Measurements from ENCODE around the gene OR4F17.
"Not testable (repeated sequence)": the region's sequence is repeated elsewhere in the genome, so short reads cannot be mapped to it uniquely, and the experiment has no call there.

OR4F17 gene

GRCh38 chr19:106804-107203, at the start of gene OR4F17:
Gene OR4F17 (plus strand): TSS chr19:107104. CDS start chr19:110679, 3,575 bp downstream.
- H3K27me3 ChIP-seq (ENCODE audit: control insufficient read depth in 1 of 2, insufficient read depth in 2 of 2, low read length in 2 of 2); H3K27ac ChIP-seq (ENCODE audit: low read length); H3K9ac ChIP-seq (ENCODE audit: low read length in 2 of 2); H3K4me3 ChIP-seq (ENCODE audit: low read length in 2 of 2); H3K9me3 ChIP-seq (ENCODE audit: control insufficient read depth in 2 of 2, low read length in 2 of 2); H3K4me1 ChIP-seq (ENCODE audit: control insufficient read depth, insufficient read depth, low read length); H3K36me3 ChIP-seq (ENCODE audit: control insufficient read depth in 2 of 2, insufficient read depth in 2 of 2, low read length in 2 of 2): not testable (repeated sequence)

- not testable (repeated sequence) for H3K27me3 ChIP-seq (ENCODE audit: control insufficient read depth in 1 of 2, insufficient read depth in 2 of 2, low read length in 2 of 2); H3K27ac ChIP-seq (ENCODE audit: low read length); H3K4me1 ChIP-seq (ENCODE audit: control insufficient read depth, insufficient read depth, low read length); H3K9ac ChIP-seq (ENCODE audit: low read length in 2 of 2); H3K4me3 ChIP-seq (ENCODE audit: low read length in 2 of 2); H3K36me3 ChIP-seq (ENCODE audit: control insufficient read depth in 2 of 2, insufficient read depth in 2 of 2, low read length in 2 of 2); H3K9me3 ChIP-seq (ENCODE audit: control insufficient read depth in 2 of 2, low read length in 2 of 2)
Observed at GRCh38 chr19:70793-71192, 36.1 kb upstream of the OR4F17 start.

GRCh38 chr19:82864-83263, 24.0 kb upstream of the OR4F17 start:
- H3K4me3 ChIP-seq (ENCODE audit: low read length in 2 of 2); H3K9me3 ChIP-seq (ENCODE audit: control insufficient read depth in 2 of 2, low read length in 2 of 2); H3K4me1 ChIP-seq (ENCODE audit: control insufficient read depth, insufficient read depth, low read length); H3K9ac ChIP-seq (ENCODE audit: low read length in 2 of 2); H3K27me3 ChIP-seq (ENCODE audit: control insufficient read depth in 1 of 2, insufficient read depth in 2 of 2, low read length in 2 of 2); H3K36me3 ChIP-seq (ENCODE audit: control insufficient read depth in 2 of 2, insufficient read depth in 2 of 2, low read length in 2 of 2); H3K27ac ChIP-seq (ENCODE audit: low read length): not testable (repeated sequence)

- H3K4me3 ChIP-seq (ENCODE audit: low read length in 2 of 2); H3K9ac ChIP-seq (ENCODE audit: low read length in 2 of 2); H3K27ac ChIP-seq (ENCODE audit: low read length); H3K27me3 ChIP-seq (ENCODE audit: control insufficient read depth in 1 of 2, insufficient read depth in 2 of 2, low read length in 2 of 2); H3K4me1 ChIP-seq (ENCODE audit: control insufficient read depth, insufficient read depth, low read length); H3K36me3 ChIP-seq (ENCODE audit: control insufficient read depth in 2 of 2, insufficient read depth in 2 of 2, low read length in 2 of 2); H3K9me3 ChIP-seq (ENCODE audit: control insufficient read depth in 2 of 2, low read length in 2 of 2): not testable (repeated sequence)
Observed at GRCh38 chr19:83626-84025, 23.3 kb upstream of the OR4F17 start.

GRCh38 chr19:90678-91077, 16.2 kb upstream of the OR4F17 start:
- not testable (repeated sequence) for H3K4me1 ChIP-seq (ENCODE audit: control insufficient read depth, insufficient read depth, low read length)

GRCh38 chr19:94794-95193, 12.1 kb upstream of the OR4F17 start:
- not testable (repeated sequence) for H3K27ac ChIP-seq (ENCODE audit: low read length); H3K9ac ChIP-seq (ENCODE audit: low read length in 2 of 2); H3K4me1 ChIP-seq (ENCODE audit: control insufficient read depth, insufficient read depth, low read length); H3K4me3 ChIP-seq (ENCODE audit: low read length in 2 of 2); H3K27me3 ChIP-seq (ENCODE audit: control insufficient read depth in 1 of 2, insufficient read depth in 2 of 2, low read length in 2 of 2); H3K36me3 ChIP-seq (ENCODE audit: control insufficient read depth in 2 of 2, insufficient read depth in 2 of 2, low read length in 2 of 2); H3K9me3 ChIP-seq (ENCODE audit: control insufficient read depth in 2 of 2, low read length in 2 of 2)

More at GRCh38 chr19:90678-91077, 16.2 kb upstream of the OR4F17 start:
- not testable (repeated sequence) for H3K27me3 ChIP-seq (ENCODE audit: control insufficient read depth in 1 of 2, insufficient read depth in 2 of 2, low read length in 2 of 2); H3K36me3 ChIP-seq (ENCODE audit: control insufficient read depth in 2 of 2, insufficient read depth in 2 of 2, low read length in 2 of 2); H3K27ac ChIP-seq (ENCODE audit: low read length); H3K4me3 ChIP-seq (ENCODE audit: low read length in 2 of 2); H3K9ac ChIP-seq (ENCODE audit: low read length in 2 of 2); H3K9me3 ChIP-seq (ENCODE audit: control insufficient read depth in 2 of 2, low read length in 2 of 2)

GRCh38 chr19:97647-98046, 9.3 kb upstream of the OR4F17 start:
- not testable (repeated sequence) for H3K4me3 ChIP-seq (ENCODE audit: low read length in 2 of 2); H3K27me3 ChIP-seq (ENCODE audit: control insufficient read depth in 1 of 2, insufficient read depth in 2 of 2, low read length in 2 of 2)

GRCh38 chr19:120443-121140, 13.7 kb downstream of the OR4F17 start:
- not testable (repeated sequence) for H3K9ac ChIP-seq (ENCODE audit: low read length in 2 of 2); H3K27me3 ChIP-seq (ENCODE audit: control insufficient read depth in 1 of 2, insufficient read depth in 2 of 2, low read length in 2 of 2); H3K9me3 ChIP-seq (ENCODE audit: control insufficient read depth in 2 of 2, low read length in 2 of 2); H3K36me3 ChIP-seq (ENCODE audit: control insufficient read depth in 2 of 2, insufficient read depth in 2 of 2, low read length in 2 of 2); H3K27ac ChIP-seq (ENCODE audit: low read length); H3K4me1 ChIP-seq (ENCODE audit: control insufficient read depth, insufficient read depth, low read length); H3K4me3 ChIP-seq (ENCODE audit: low read length in 2 of 2)

More at GRCh38 chr19:97647-98046, 9.3 kb upstream of the OR4F17 start:
- H3K9me3 ChIP-seq (ENCODE audit: control insufficient read depth in 2 of 2, low read length in 2 of 2); H3K4me1 ChIP-seq (ENCODE audit: control insufficient read depth, insufficient read depth, low read length); H3K9ac ChIP-seq (ENCODE audit: low read length in 2 of 2); H3K27ac ChIP-seq (ENCODE audit: low read length); H3K36me3 ChIP-seq (ENCODE audit: control insufficient read depth in 2 of 2, insufficient read depth in 2 of 2, low read length in 2 of 2): not testable (repeated sequence)

Measured in stomach smooth muscle (tissue), 2 donors.